HEK293 (cell line): ENCODE data around the gene SETD2.
"Not testable (repeated sequence)": the region's sequence is repeated elsewhere in the genome, so short reads cannot be mapped to it uniquely, and the experiment has no call there.

Experiments used
- CTCF ChIA-PET: fragments of 350-600 bp; formaldehyde crosslinking; extraction: SDS; loops from one replicate; lab custom pipeline; 2021; ENCODE audit warnings: antibody characterized with exemption; lab: Yijun Ruan, JAX
- POLR2A ChIA-PET: fragments of 300-600 bp; formaldehyde crosslinking; extraction: SDS; loops from one replicate; lab custom pipeline; 2020; ENCODE audit warnings: antibody characterized with exemption, inconsistent platforms; lab: Yijun Ruan, JAX
- H3K27ac ChIP-seq: fragments of 200-500 bp; sonication (Bioruptor generic); 2 replicates; pipeline ENCODE4 v1.5.1; 2014; ENCODE audit warnings: low read depth, low read length, control low read depth, inconsistent platforms; ENCODE audit errors: extremely low read depth
- H3K36me3 ChIP-seq, 2 experiments: fragments of 200-500 bp in 1 of 2; sonication (Bioruptor generic) in 1 of 2; 1 replicate in 1 of 2; 2 replicates in 1 of 2; pipeline ENCODE4 v1.5.1; 2014 to 2017; ENCODE audit warnings: inconsistent platforms in 2 of 2, low read length in 2 of 2; ENCODE audit not compliant: control insufficient read depth in 2 of 2, insufficient read depth in 1 of 2
- H3K4me1 ChIP-seq: fragments of 200-500 bp; sonication (Bioruptor generic); 2 replicates; pipeline ENCODE4 v1.5.1; 2014; ENCODE audit warnings: mild to moderate bottlenecking, low read length, inconsistent platforms; ENCODE audit not compliant: control insufficient read depth, insufficient read depth
- H3K4me3 ChIP-seq: 2 replicates; pipeline ENCODE4 v1.5.1; 2011; ENCODE audit warnings: low read depth, mild to moderate bottlenecking, control low read depth, low read length, moderate library complexity
- H3K9me3 ChIP-seq: fragments of 200-500 bp; sonication (Bioruptor generic); 2 replicates; pipeline ENCODE4 v1.5.1; 2014; ENCODE audit warnings: low read depth, low read length, inconsistent platforms; ENCODE audit not compliant: control insufficient read depth, insufficient read depth
- GLI4 ChIP-seq: fragments of 450-650 bp; formaldehyde crosslinking; IDR thresholded peaks from 2 replicates; pipeline ENCODE4 v1.5.1; 2016; ENCODE audit warnings: missing biosample characterization, missing genetic modification characterization
- HOXD13 ChIP-seq: sonication (generic); formaldehyde crosslinking; IDR thresholded peaks from 2 replicates; pipeline ENCODE4 v1.8.0; 2022; ENCODE audit warnings: missing genetic modification reagents, borderline replicate concordance
- MYNN ChIP-seq: fragments of 450-650 bp; formaldehyde crosslinking; IDR thresholded peaks from 2 replicates; pipeline ENCODE4 v1.5.1; 2016; ENCODE audit warnings: missing biosample characterization, missing genetic modification characterization, borderline replicate concordance
- MZF1 ChIP-seq: fragments of 450-650 bp; formaldehyde crosslinking; IDR thresholded peaks from 2 replicates; pipeline ENCODE4 v1.5.1; 2017; ENCODE audit warnings: missing biosample characterization, missing genetic modification characterization, borderline replicate concordance
- SETDB1 ChIP-seq: IDR thresholded peaks from one replicate; pipeline ENCODE4 v1.6.1; 2017; ENCODE audit warnings: mild to moderate bottlenecking, low read length, moderate library complexity, mixed read lengths; ENCODE audit not compliant: insufficient read length
- ZFP69B ChIP-seq: fragments of 450-650 bp; formaldehyde crosslinking; IDR thresholded peaks from 2 replicates; pipeline ENCODE4 v1.5.1; 2016; ENCODE audit warnings: missing biosample characterization, missing genetic modification characterization
- ZNF214 ChIP-seq: fragments of 450-650 bp; formaldehyde crosslinking; IDR thresholded peaks from 2 replicates; pipeline ENCODE4 v1.5.1; 2017; ENCODE audit warnings: missing biosample characterization, mild to moderate bottlenecking, missing genetic modification characterization, borderline replicate concordance
- ZNF221 ChIP-seq: fragments of 450-650 bp; formaldehyde crosslinking; IDR thresholded peaks from 2 replicates; pipeline ENCODE4 v1.5.1; 2017; ENCODE audit warnings: missing biosample characterization, missing genetic modification characterization, borderline replicate concordance
- ZNF23 ChIP-seq: fragments of 450-650 bp; formaldehyde crosslinking; IDR thresholded peaks from 2 replicates; pipeline ENCODE4 v1.5.1; 2016; ENCODE audit warnings: missing biosample characterization, missing genetic modification characterization, borderline replicate concordance
- ZNF433 ChIP-seq: fragments of 450-650 bp; formaldehyde crosslinking; IDR thresholded peaks from 2 replicates; pipeline ENCODE4 v1.5.1; 2016; ENCODE audit warnings: missing biosample characterization, missing genetic modification characterization, low read depth
- ZNF585B ChIP-seq: fragments of 450-650 bp; formaldehyde crosslinking; IDR thresholded peaks from 2 replicates; pipeline ENCODE4 v1.5.1; 2016; ENCODE audit warnings: missing biosample characterization, missing genetic modification characterization
- ZNF596 ChIP-seq: fragments of 450-650 bp; IDR thresholded peaks from 2 replicates; pipeline ENCODE4 v1.5.0; 2018; ENCODE audit warnings: missing biosample characterization, mild to moderate bottlenecking, missing genetic modification characterization, moderate library complexity
- ZNF658 ChIP-seq: fragments of 450-650 bp; formaldehyde crosslinking; IDR thresholded peaks from 2 replicates; pipeline ENCODE4; 2016; ENCODE audit warnings: missing biosample characterization, missing genetic modification characterization
- ZNF677 ChIP-seq: fragments of 450-650 bp; IDR thresholded peaks from 2 replicates; pipeline ENCODE4 v1.5.0; 2018; ENCODE audit warnings: missing biosample characterization, mild to moderate bottlenecking, missing genetic modification characterization, moderate library complexity
- TF ChIP-seq, protein P1 (sequence below): fragments of 450-650 bp; formaldehyde crosslinking; IDR thresholded peaks from 2 replicates; pipeline ENCODE4 v1.5.1; 2017; ENCODE audit warnings: missing biosample characterization, mild to moderate bottlenecking, missing genetic modification characterization, moderate library complexity
- TF ChIP-seq, protein P2 (sequence below): fragments of 450-650 bp; formaldehyde crosslinking; IDR thresholded peaks from 2 replicates; pipeline ENCODE4 v1.5.1; 2016; ENCODE audit warnings: missing biosample characterization, missing genetic modification characterization, low read depth
- TF ChIP-seq, protein P3 (sequence below): fragments of 450-650 bp; formaldehyde crosslinking; IDR thresholded peaks from 2 replicates; pipeline ENCODE4 v1.5.1; 2016; ENCODE audit warnings: missing biosample characterization, missing genetic modification characterization

The SETD2 gene

DNA sequence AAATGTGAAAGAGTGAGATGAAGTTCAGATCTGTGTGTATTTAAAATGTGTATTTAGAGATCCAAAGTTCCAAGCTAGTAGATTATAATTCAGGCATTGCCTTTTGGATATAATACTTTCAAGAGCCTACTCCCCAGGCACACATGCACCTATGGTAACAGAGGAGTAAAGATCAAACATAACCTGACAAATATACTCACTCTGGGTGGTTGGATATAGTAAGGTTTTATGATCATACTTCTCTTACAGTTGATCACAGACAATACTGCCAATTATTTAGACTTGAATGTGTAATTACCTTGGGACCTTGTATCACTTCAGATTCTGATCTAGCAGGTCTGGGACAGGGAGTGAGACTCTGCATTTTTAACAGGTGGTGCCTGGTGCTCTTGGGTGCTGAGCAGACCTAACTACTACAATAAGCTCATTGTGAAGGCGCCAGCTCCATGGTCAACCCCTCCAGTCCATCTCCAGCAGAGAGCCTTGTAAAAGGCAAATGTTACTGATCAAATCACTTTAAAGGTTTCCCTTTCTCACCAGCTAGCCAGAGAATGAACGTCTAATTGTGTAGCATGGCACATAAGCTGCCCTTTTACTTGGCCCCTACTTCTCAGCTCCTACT is 128.9 kb downstream of the SETD2 start:
- Histone ChIP-seq H3K27ac (no peak overlapping the region; the same call in 1 of the 2 replicates), H3K4me3 (no peak overlapping the region), H3K36me3 (peaks cover 15 to 52% of the 10 kb centered on the region in 2 experiments; a peak in 2 of 3 replicates), H3K9me3 (no peaks in the 10 kb centered on the region), H3K4me1 (peaks cover 5% of the 10 kb centered on the region; the same call in 1 of the 2 replicates)
- TF ChIP-seq, protein P1, sequence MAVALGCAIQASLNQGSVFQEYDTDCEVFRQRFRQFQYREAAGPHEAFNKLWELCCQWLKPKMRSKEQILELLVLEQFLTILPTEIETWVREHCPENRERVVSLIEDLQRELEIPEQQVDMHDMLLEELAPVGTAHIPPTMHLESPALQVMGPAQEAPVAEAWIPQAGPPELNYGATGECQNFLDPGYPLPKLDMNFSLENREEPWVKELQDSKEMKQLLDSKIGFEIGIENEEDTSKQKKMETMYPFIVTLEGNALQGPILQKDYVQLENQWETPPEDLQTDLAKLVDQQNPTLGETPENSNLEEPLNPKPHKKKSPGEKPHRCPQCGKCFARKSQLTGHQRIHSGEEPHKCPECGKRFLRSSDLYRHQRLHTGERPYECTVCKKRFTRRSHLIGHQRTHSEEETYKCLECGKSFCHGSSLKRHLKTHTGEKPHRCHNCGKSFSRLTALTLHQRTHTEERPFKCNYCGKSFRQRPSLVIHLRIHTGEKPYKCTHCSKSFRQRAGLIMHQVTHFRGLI, result no peak
- TF ChIP-seq ZNF677 (tag by site-specific recombination), result no peak
- no peak for TF ChIP-seq ZFP69B (tag by site-specific recombination)
- TF ChIP-seq HOXD13 (CRISPR knock-in tag), result no peak
- TF ChIP-seq, protein P2, sequence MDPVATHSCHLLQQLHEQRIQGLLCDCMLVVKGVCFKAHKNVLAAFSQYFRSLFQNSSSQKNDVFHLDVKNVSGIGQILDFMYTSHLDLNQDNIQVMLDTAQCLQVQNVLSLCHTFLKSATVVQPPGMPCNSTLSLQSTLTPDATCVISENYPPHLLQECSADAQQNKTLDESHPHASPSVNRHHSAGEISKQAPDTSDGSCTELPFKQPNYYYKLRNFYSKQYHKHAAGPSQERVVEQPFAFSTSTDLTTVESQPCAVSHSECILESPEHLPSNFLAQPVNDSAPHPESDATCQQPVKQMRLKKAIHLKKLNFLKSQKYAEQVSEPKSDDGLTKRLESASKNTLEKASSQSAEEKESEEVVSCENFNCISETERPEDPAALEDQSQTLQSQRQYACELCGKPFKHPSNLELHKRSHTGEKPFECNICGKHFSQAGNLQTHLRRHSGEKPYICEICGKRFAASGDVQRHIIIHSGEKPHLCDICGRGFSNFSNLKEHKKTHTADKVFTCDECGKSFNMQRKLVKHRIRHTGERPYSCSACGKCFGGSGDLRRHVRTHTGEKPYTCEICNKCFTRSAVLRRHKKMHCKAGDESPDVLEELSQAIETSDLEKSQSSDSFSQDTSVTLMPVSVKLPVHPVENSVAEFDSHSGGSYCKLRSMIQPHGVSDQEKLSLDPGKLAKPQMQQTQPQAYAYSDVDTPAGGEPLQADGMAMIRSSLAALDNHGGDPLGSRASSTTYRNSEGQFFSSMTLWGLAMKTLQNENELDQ (tag by site-specific recombination), result no peak
- TF ChIP-seq MZF1 (tag by site-specific recombination), result no peak
- TF ChIP-seq MYNN (tag by site-specific recombination), result no peak
- TF ChIP-seq ZNF221, result no peak
- TF ChIP-seq, protein P3, sequence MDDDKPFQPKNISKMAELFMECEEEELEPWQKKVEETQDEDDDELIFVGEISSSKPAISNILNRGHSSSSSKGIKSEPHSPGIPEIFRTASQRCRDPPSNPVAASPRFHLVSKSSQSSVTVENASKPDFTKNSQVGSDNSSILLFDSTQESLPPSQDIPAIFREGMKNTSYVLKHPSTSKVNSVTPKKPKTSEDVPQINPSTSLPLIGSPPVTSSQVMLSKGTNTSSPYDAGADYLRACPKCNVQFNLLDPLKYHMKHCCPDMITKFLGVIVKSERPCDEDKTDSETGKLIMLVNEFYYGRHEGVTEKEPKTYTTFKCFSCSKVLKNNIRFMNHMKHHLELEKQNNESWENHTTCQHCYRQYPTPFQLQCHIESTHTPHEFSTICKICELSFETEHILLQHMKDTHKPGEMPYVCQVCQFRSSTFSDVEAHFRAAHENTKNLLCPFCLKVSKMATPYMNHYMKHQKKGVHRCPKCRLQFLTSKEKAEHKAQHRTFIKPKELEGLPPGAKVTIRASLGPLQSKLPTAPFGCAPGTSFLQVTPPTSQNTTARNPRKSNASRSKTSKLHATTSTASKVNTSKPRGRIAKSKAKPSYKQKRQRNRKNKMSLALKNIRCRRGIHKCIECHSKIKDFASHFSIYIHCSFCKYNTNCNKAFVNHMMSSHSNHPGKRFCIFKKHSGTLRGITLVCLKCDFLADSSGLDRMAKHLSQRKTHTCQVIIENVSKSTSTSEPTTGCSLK (tag by site-specific recombination), result no peak
- ChIA-PET POLR2A (interaction anchor here (0.6 kb wide), 2 partner anchors 58 to 1861 kb away, joined by 3 to 4 read pairs; no protein-coding TSS in a partner anchor), CTCF (interaction anchor here (0.6 kb wide), 1 partner anchor 1401 kb away, joined by 4 read pairs; no protein-coding TSS in a partner anchor)

DNA sequence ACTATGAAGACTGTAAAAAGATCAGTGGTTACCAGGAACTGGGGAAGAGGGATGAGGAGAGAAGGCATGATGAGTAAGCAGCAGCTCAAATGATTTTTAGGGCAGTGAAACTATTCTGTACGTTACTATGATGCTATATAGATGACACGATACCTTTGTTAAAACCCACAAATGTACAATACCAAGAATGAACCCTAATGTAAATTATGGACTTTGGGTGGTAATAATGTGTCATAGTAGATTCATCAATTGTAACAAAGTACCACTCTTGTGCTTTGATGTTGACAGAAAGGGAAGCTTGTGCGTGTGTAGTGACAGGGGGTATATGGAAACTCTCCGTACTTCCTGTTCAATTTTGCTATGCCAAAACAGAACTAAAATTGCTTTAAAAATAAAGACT is 132.9 kb downstream of the SETD2 start:
- H3K4me1 ChIP-seq, H3K4me3 ChIP-seq, POLR2A ChIA-PET, H3K27ac ChIP-seq, H3K9me3 ChIP-seq: not testable (repeated sequence)
- CTCF ChIA-PET, result interaction anchor here (0.7 kb wide), 1 partner anchor 97 kb away, joined by 3 read pairs; no protein-coding TSS in a partner anchor
- H3K36me3 ChIP-seq, result peaks cover 5 to 27% of the 10 kb centered on the region in 2 experiments; a peak in 2 of 3 replicates

DNA sequence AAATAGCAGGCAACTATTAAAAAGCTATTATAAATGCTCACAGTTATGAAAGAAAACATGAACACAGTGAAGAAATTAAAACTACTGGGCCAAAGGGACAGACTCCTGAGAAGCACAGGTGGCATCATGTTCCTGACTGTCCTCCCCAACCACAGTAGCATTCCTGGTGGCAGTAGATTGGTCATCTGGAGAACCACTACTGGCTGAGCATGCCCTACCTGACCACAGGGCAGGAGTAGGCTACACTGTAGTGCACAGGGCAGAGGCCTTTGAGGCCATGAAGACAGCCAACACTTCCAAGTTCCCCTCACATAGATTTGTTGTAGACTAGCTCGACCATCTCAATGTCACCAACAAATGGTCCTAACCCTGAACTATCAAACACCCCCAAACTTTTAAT is 135.2 kb downstream of the SETD2 start:
- H3K36me3 ChIP-seq, result peaks cover 0 to 7% of the 10 kb centered on the region in 2 experiments; a peak in 2 of 3 replicates
- H3K9me3 ChIP-seq, result no peaks in the 10 kb centered on the region
- no peak overlapping the region for H3K27ac ChIP-seq
- no peaks in the 10 kb centered on the region for H3K4me1 ChIP-seq
- POLR2A ChIA-PET, result no interaction called here
- TF ChIP-seq ZNF23 (tag by site-specific recombination) (no peak), GLI4 (tag by site-specific recombination) (no peak), ZNF433 (tag by site-specific recombination) (no peak), ZNF214 (tag by site-specific recombination) (no peak), ZNF596 (tag by site-specific recombination) (no peak), ZNF658 (tag by site-specific recombination) (no peak), SETDB1 (no peak), ZNF585B (no peak)
- H3K4me3 ChIP-seq, result no peak overlapping the region
- CTCF ChIA-PET, result no interaction called here
